Pons (tissue), 1 donor: Measurements from ENCODE around the gene ZCCHC4.
"Not testable (repeated sequence)": the region's sequence is repeated elsewhere in the genome, so short reads cannot be mapped to it uniquely, and the experiment has no call there.

Source experiments
- DNase-seq: peaks from one replicate; pipeline ENCODE4 v3.0.0-alpha.2; 2016; ENCODE audit warnings: low spot score

Gene ZCCHC4

GRCh38 chr4:25320773-25321172 lies 8.2 kb downstream of the ZCCHC4 start:
- no peak for DNase-seq

GRCh38 chr4:25321703-25322102 lies 9.1 kb downstream of the ZCCHC4 start:
- DNase-seq: no peak

GRCh38 chr4:25328463-25328862 lies 15.9 kb downstream of the ZCCHC4 start:
- DNase-seq: not testable (repeated sequence)

- no peak for DNase-seq
These were observed 17.8 kb downstream of the ZCCHC4 start for GRCh38 chr4:25330335-25330734.

- DNase-seq: peak; percentile 26
These were observed 18.6 kb downstream of the ZCCHC4 start for GRCh38 chr4:25330905-25331808.

GRCh38 chr4:25343671-25344070 lies 31.1 kb downstream of the ZCCHC4 start:
- no peak for DNase-seq

- DNase-seq: no peak
These were observed 33.2 kb downstream of the ZCCHC4 start for GRCh38 chr4:25345744-25346143.

- no peak for DNase-seq
These were observed 34.3 kb downstream of the ZCCHC4 start for GRCh38 chr4:25346913-25347312.

- DNase-seq: no peak
These were observed 34.9 kb downstream of the ZCCHC4 start for GRCh38 chr4:25347473-25347872.

- no peak for DNase-seq
These were observed 35.4 kb downstream of the ZCCHC4 start for GRCh38 chr4:25347971-25348370.

- no peak for DNase-seq
These were observed 38.0 kb downstream of the ZCCHC4 start for GRCh38 chr4:25350561-25350960.

GRCh38 chr4:25351777-25352416 lies 39.3 kb downstream of the ZCCHC4 start:
- DNase-seq: no peak

- DNase-seq: no peak
These were observed 43.5 kb downstream of the ZCCHC4 start for GRCh38 chr4:25356068-25356467.

- no peak for DNase-seq
These were observed 46.1 kb downstream of the ZCCHC4 start for GRCh38 chr4:25358515-25359275.

- no peak for DNase-seq
These were observed 48.7 kb downstream of the ZCCHC4 start for GRCh38 chr4:25361253-25361652.

- peak; percentile 52 for DNase-seq
These were observed 54.5 kb downstream of the ZCCHC4 start for GRCh38 chr4:25367004-25367621.

GRCh38 chr4:25367877-25368276 lies 55.3 kb downstream of the ZCCHC4 start:
- no peak for DNase-seq

- DNase-seq: no peak
These were observed 55.7 kb downstream of the ZCCHC4 start for GRCh38 chr4:25368315-25368714.

GRCh38 chr4:25370242-25370641 lies 57.7 kb downstream of the ZCCHC4 start:
- DNase-seq: no peak

- not testable (repeated sequence) for DNase-seq
These were observed 60.0 kb downstream of the ZCCHC4 start for GRCh38 chr4:25372549-25372948.

- peak; percentile 79 for DNase-seq
These were observed 64.4 kb downstream of the ZCCHC4 start, which contains the start of gene ANAPC4 for GRCh38 chr4:25376754-25377571. Gene ANAPC4 (plus strand): TSS chr4:25377263. CDS start chr4:25377428, 165 bp downstream.
